ENCODE results near the gene KRT33A. TPM values are rescaled to one million over a fixed set of nuclear protein-coding genes. Genes with fewer than 3 reads are reported as not detected.

The KRT33A gene
- total RNA-seq, 4 donors from 2014 or later = not detected

GRCh38 chr17:41308251-41308917, 42.2 kb downstream of the KRT33A start:
- DNase-seq (ENCODE audit: low spot score in 2 of 2) = no peak
- TF ChIP-seq POLR2A (IDR thresholded peaks at IDR 0.05) (no peak), CTCF (IDR thresholded peaks at IDR 0.05) (no peak)
- 72% methylated on average over 10 of the region's 10 CpGs for WGBS, 2 donors
- H3K27ac ChIP-seq = peak overlapping the region in 1 of 4 donors; percentile 53
- no peaks in the 10 kb centered on the region for H3K36me3 ChIP-seq
- H3K4me1 ChIP-seq = peaks cover 0 to 7% (median 0%) of the 10 kb centered on the region in 4 donors
- no peak overlapping the region for H3K4me3 ChIP-seq
- H3K9me3 ChIP-seq = no peaks in the 10 kb centered on the region
- no peaks in the 10 kb centered on the region for H3K27me3 ChIP-seq

- WGBS, 2 donors = 73 to 82% methylated on average over 9 of the region's 9 CpGs
- TF ChIP-seq CTCF (IDR thresholded peaks at IDR 0.05) (no peak), POLR2A (IDR thresholded peaks at IDR 0.05) (no peak), EP300 (IDR thresholded peaks at IDR 0.05) (no peak)
Measured at GRCh38 chr17:41307647-41308046, 43.0 kb downstream of the KRT33A start.

GRCh38 chr17:41304091-41304490, 46.5 kb downstream of the KRT33A start:
- Histone ChIP-seq H3K9me3 (peaks cover 0 to 6% (median 0%) of the 10 kb centered on the region in 4 donors), H3K36me3 (no peaks in the 10 kb centered on the region), H3K27ac (no peak overlapping the region), H3K4me1 (peaks cover 0 to 4% (median 0%) of the 10 kb centered on the region in 4 donors), H3K4me3 (no peak overlapping the region), H3K27me3 (no peaks in the 10 kb centered on the region)
- no peak for DNase-seq (ENCODE audit: low spot score in 2 of 2)
- no peak for TF ChIP-seq POLR2A (IDR thresholded peaks at IDR 0.05)
- TF ChIP-seq CTCF (IDR thresholded peaks at IDR 0.05) = no peak
- no peak for TF ChIP-seq EP300 (IDR thresholded peaks at IDR 0.05)
- 81 to 85% methylated on average over 12 of the region's 12 CpGs for WGBS, 2 donors

More at GRCh38 chr17:41307647-41308046, 43.0 kb downstream of the KRT33A start:
- Histone ChIP-seq H3K36me3 (no peaks in the 10 kb centered on the region), H3K4me1 (peaks cover 0 to 7% (median 0%) of the 10 kb centered on the region in 4 donors), H3K27me3 (no peaks in the 10 kb centered on the region), H3K4me3 (no peak overlapping the region), H3K27ac (no peak overlapping the region), H3K9me3 (no peaks in the 10 kb centered on the region)
- DNase-seq (ENCODE audit: low spot score in 2 of 2) = no peak

- no peak for TF ChIP-seq EP300 (IDR thresholded peaks at IDR 0.05)
- TF ChIP-seq POLR2A (IDR thresholded peaks at IDR 0.05) = no peak
- no peak for TF ChIP-seq CTCF (IDR thresholded peaks at IDR 0.05)
- Histone ChIP-seq H3K4me1 (no peaks in the 10 kb centered on the region), H3K27me3 (no peaks in the 10 kb centered on the region), H3K27ac (no peak overlapping the region), H3K4me3 (no peak overlapping the region), H3K9me3 (peaks cover 0 to 14% (median 0%) of the 10 kb centered on the region in 4 donors), H3K36me3 (no peaks in the 10 kb centered on the region)
- 79 to 93% methylated on average over 4 of the region's 4 CpGs for WGBS, 2 donors
- no peak for DNase-seq (ENCODE audit: low spot score in 2 of 2)
Measured at GRCh38 chr17:41302981-41303380, 47.6 kb downstream of the KRT33A start.
